Bone marrow (tissue), 2 donors: ENCODE results near the gene R3HDM1.
"Not testable (repeated sequence)": the region's sequence is repeated elsewhere in the genome, so short reads cannot be mapped to it uniquely, and the experiment has no call there.

Experiments used
- DNase-seq, 2 donors: peaks; one replicate each; lab custom pipeline; 2025; lab: John Stamatoyannopoulos, UW

The R3HDM1 gene

GRCh38 chr2:135531231-135532197 lies at the start of gene R3HDM1:
Gene R3HDM1 (plus strand): TSS chr2:135531484. CDS start chr2:135604846, 73,362 bp downstream.
- peak; percentile 92 to 100 for DNase-seq

DNA sequence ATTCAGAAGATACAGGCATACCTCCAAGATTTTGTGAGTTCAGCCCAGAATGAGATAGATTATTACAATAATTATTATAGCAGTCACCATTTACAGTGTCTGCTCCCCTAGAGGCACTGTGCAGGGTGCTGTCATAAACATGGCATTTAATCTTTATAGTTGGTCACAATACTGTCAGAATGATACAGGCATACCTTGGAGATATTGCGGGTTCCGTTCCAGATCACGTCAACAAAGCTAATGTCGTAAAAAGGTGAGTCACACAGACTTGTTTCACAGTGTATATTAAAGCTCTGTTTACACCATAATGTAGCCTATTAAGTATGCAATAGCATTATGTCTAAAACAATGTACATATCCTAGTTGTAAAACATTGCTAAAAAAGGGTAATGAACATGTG lies 45.8 kb upstream of the R3HDM1 start:
- DNase-seq: no peak

- DNase-seq: no peak
Observed at GRCh38 chr2:135490376-135490775, 40.9 kb upstream of the R3HDM1 start.

DNA sequence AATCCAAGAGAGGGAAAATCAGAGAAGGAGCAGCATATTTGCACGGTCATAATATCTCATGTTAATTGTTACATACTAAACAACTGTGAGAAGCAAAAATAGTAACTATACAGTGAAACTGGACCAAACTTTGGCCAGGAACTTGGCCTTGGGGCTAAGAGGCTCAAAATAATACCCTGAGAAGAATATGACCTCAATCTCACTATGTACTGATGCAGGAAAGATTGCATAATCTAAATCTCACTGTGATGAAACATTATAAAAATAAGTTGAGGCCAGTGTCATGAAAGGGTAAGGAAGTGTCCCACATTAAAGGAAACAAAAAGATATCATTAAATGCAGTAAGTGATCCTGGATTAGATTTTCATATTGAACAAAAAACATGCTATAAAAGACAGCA lies 36.8 kb upstream of the R3HDM1 start:
- no peak for DNase-seq

GRCh38 chr2:135494917-135495316 lies 36.4 kb upstream of the R3HDM1 start:
- no peak for DNase-seq

DNA sequence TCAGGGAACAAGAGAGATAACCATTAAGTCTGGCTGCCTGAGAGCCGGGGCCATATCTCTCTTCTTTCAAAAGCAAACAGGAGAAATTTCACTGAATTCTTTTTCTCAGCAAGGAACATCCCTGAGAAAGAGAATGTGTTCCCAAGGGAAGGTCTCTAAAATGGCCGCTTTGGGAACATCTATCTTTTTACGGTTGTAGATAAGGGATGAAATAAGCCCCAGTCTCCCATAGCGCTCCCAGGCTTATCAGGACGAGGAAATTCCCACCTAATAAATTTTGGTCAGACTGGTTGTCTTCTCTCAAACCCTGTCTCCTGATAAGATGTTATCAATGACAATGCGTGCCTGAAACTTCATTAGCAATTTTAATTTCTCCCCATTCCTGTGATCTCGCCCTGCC lies 32.7 kb upstream of the R3HDM1 start:
- DNase-seq: not testable (repeated sequence)

- DNase-seq: no peak
Observed at GRCh38 chr2:135504811-135505210, 26.5 kb upstream of the R3HDM1 start.

GRCh38 chr2:135510577-135510976 lies 20.7 kb upstream of the R3HDM1 start:
- no peak for DNase-seq

GRCh38 chr2:135512099-135512498 lies 19.2 kb upstream of the R3HDM1 start:
- DNase-seq: no peak

GRCh38 chr2:135525786-135526185 lies 5.5 kb upstream of the R3HDM1 start:
- DNase-seq: no peak

DNA sequence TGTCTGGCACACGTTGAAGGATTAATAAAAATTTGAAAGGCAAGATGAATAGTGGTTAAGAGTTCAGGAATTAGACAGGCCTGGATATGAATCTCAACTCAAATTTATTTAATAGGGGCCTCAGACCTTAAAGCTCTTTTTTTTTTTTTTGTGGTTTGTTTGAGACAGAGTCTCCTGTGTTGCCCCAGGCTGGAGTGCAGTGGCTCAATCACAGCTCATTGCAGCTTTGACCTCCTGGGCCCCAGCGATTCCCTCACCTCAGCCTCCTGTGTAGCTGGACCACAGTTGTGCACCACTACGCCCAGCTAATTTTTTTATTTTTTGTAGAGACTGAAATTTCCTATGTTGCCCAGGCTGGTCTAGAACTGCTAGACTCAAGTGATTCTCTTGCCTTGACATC lies 3.3 kb upstream of the R3HDM1 start:
- no peak for DNase-seq

GRCh38 chr2:135530313-135531230 lies 712 bp upstream of the R3HDM1 start, which contains the start of gene ZRANB3:
Gene ZRANB3 (minus strand): TSS chr2:135531218.
- peak; percentile 92 to 96 for DNase-seq

- DNase-seq: no peak
Observed at GRCh38 chr2:135532581-135532980, 1.3 kb downstream of the R3HDM1 start.

DNA sequence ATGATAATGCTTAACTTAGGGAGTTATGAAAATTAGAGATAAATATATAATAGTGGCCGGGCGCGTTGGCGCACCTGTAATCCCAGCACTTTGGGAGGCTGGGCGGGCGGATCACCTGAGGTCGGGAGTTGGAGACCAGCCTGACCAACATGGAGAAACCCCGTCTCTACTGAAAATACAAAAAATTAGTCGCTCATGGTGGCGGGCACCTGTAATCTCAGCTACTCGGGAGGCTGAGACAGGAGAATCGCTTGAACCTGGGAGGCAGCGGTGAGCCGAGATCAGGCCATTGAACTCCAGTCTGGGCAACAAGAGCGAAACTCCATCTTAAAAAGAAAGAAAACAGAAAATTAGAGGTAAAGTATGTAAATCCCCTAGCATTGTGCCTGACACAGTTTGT lies 2.3 kb downstream of the R3HDM1 start:
- not testable (repeated sequence) for DNase-seq

DNA sequence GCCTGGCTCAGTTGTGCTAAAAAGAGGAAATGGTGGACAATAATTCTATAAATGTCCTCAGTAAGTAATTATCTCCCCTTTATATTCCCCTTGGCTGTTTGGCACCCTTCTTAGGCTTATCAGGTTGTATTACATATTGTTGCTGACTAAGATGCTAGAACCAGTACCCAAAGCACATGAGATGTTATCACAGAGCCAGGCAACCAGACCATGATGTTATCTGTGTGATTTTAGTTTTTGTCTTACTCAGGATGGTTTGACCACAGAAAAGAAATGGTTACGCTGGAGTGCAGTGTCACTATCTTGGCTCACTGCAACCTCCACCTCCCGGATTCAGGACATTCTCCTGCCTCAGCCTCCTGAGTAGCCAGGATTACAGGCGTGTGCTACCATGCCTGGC lies 15.2 kb downstream of the R3HDM1 start:
- DNase-seq: no peak

GRCh38 chr2:135547311-135547710 lies 16.0 kb downstream of the R3HDM1 start:
- no peak for DNase-seq

DNA sequence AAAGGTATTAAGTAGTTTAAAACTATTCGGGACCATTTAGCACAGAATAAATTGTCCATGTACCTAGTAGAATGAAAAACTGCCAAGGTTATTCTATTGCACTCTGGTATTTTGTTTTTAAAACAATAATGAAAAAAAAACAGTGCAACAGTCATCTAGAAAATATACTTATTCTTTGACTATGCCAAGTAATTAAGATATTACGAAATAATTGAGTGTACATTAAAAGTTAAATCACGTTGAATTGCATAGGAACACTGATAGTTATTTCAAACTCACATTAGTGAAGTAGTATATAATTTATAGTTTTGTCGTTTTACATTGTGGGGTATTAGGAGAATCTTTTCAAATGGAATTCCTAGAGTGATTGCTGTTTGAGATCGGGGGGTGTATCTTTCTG lies 20.1 kb downstream of the R3HDM1 start:
- no peak for DNase-seq

GRCh38 chr2:135552887-135553286 lies 21.6 kb downstream of the R3HDM1 start:
- DNase-seq: no peak

- DNase-seq: no peak
Observed at GRCh38 chr2:135555311-135555710, 24.0 kb downstream of the R3HDM1 start.

- no peak for DNase-seq
Observed at GRCh38 chr2:135557530-135557929, 26.2 kb downstream of the R3HDM1 start.

DNA sequence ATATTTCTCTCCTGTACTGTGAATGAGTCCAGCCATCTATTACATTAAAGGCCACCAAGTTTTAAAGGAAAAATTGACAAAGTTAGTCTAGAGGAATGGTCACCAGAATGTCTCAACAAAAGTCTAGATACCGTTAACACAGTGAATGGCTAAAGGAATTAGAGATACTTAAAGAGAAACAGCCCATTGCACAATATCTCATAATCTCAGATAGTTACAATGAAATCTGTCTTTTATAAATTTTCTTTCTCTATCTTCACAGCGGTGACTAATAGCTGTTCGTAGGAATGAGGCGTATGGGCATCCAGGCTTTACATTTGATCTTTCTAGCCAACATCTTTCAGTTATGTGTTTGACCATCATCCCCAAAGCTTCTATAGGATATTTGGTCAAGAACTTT lies 30.6 kb downstream of the R3HDM1 start:
- no peak for DNase-seq

- DNase-seq: no peak
Observed at GRCh38 chr2:135563793-135564192, 32.5 kb downstream of the R3HDM1 start.

- DNase-seq: no peak
Observed at GRCh38 chr2:135570884-135571283, 39.6 kb downstream of the R3HDM1 start.
